Measurements from ENCODE around the gene KIF27. TPM values are rescaled to one million over a fixed set of nuclear protein-coding genes. Genes with fewer than 3 reads are reported as not detected.
A peak's percentile ranks its signal among the peaks of the same experiment; 100 is the strongest.
"Not testable (repeated sequence)": the region's sequence is repeated elsewhere in the genome, so short reads cannot be mapped to it uniquely, and the experiment has no call there.

The KIF27 gene
- total RNA-seq, 4 donors from 2014 or later: 3.2 to 12.9 (median 5.5) TPM

- H3K4me3 ChIP-seq; H3K9me3 ChIP-seq; DNase-seq (ENCODE audit: low spot score in 2 of 2); H3K27ac ChIP-seq; H3K36me3 ChIP-seq; H3K27me3 ChIP-seq; H3K4me1 ChIP-seq: not testable (repeated sequence)
- WGBS: 69% methylated on average over 3 of the region's 3 CpGs
Measured at GRCh38 chr9:83824986-83825623, 96.1 kb downstream of the KIF27 start.

- H3K27ac ChIP-seq: peak within 1 kb of the TSS; percentile 79
- H3K27me3 ChIP-seq, H3K4me1 ChIP-seq, H3K36me3 ChIP-seq, H3K9me3 ChIP-seq: not testable (repeated sequence)
- peak within 1 kb of the TSS; percentile 91 for H3K4me3 ChIP-seq
- WGBS: under 1% methylated on average over 26 of the region's 103 CpGs
- DNase-seq (ENCODE audit: low spot score in 2 of 2): peak; percentile 82 to 85
Measured at GRCh38 chr9:83817356-83818278, 103.6 kb downstream of the KIF27 start, which contains the start of gene GKAP1. Gene GKAP1, minus strand, starts transcription at chr9:83817769. Its CDS starts 11,252 bp downstream, at chr9:83806517.

DNA sequence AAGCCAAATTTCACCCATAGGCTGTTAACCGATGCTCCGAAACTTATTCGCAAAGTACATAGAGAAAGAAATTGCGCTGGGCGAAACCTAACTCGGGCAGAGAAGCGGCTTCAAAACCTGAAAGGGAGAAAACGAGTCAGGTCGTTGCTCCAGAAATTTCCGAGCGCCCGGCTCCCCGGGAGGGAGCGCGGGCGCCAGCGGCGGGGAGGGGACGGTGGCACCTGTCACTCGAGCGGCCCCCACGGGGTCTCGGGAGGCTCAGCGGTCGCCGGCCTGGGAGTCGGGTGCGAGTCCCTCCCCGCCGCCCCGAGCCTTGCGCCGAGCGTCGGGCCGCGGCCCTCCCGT is 104.2 kb downstream of the KIF27 start:
- not testable (repeated sequence) for H3K27me3 ChIP-seq; H3K36me3 ChIP-seq; DNase-seq (ENCODE audit: low spot score in 2 of 2); H3K4me1 ChIP-seq; H3K9me3 ChIP-seq
- 0% methylated on average over 20 of the region's 38 CpGs for whole genome bisulfite sequencing
- H3K4me3 ChIP-seq: peak overlapping the region; percentile 91
- peak overlapping the region; percentile 79 for H3K27ac ChIP-seq

DNA sequence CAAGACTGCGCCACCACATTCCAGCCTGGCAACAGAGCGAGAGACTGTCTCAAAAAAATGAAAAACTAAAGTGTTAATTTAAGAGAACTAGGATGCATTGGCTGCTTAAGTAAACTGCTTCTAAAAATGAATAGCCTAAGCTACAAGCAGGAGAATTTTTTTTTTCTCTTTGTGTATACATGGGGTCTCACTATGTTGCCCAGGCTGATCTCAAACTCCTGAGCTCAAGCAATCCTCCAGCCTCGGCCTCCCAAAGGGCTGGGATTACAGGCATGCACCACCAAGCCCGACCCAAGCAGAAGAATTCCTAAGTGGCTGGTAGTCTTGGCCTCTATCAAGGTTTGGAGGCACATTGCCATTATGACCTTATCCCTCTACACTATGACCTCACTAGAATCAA is 106.1 kb downstream of the KIF27 start:
- not testable (repeated sequence) for H3K27me3 ChIP-seq; H3K36me3 ChIP-seq; H3K9me3 ChIP-seq; H3K4me3 ChIP-seq; H3K4me1 ChIP-seq; DNase-seq (ENCODE audit: low spot score in 2 of 2); H3K27ac ChIP-seq
- 94% methylated on average over 4 of the region's 4 CpGs for WGBS

DNA sequence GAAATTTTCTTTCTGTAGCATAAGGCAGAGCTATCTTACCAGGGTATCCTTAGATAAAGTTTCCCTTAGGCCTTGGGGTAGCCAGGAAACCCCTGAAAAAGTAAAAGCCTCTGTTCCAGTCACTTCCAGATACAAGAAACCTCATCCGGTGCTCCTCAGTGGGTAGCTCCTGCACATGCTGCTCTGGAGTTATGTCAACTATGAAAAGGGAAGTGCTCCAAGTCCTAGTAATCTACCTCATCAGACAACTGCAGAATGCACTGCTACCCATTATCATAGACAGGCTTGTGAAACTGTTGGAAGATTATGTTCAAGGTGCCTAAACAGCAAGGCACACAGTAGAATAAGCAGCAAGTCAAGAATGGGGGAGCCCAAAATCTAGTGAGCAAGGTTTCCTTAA is 112.0 kb downstream of the KIF27 start:
- H3K4me3 ChIP-seq; H3K9me3 ChIP-seq; H3K27ac ChIP-seq; DNase-seq (ENCODE audit: low spot score in 2 of 2); H3K36me3 ChIP-seq; H3K4me1 ChIP-seq; H3K27me3 ChIP-seq: not testable (repeated sequence)
- WGBS: 100% methylated on average over 1 of the region's 1 CpG

DNA sequence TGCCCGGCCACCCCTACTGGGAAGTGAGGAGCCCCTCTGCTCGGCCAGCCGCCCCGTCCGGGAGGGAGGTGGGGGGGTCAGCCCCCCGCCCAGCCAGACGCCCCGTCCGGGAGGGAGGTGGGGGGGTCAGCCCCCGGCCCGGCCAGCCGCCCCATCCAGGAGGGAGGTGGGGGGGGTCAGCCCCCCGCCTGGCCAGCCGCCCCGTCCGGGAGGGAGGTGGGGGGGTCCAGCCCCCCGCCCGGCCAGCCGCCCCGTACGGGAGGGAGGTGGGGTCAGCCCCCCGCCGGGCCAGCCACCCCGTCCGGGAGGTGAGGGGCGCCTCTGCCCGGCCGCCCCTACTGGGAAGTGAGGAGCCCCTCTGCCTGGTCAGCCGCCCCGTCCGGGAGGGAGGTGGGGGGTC is 116.8 kb downstream of the KIF27 start:
- H3K36me3 ChIP-seq; H3K9me3 ChIP-seq; H3K4me1 ChIP-seq; DNase-seq (ENCODE audit: low spot score in 2 of 2); H3K4me3 ChIP-seq; H3K27ac ChIP-seq; H3K27me3 ChIP-seq: not testable (repeated sequence)
- no CpG with 5 or more reads among the region's 31 CpGs for WGBS

GRCh38 chr9:83803941-83804340 is 117.3 kb downstream of the KIF27 start:
- DNase-seq (ENCODE audit: low spot score in 2 of 2); H3K27ac ChIP-seq; H3K4me1 ChIP-seq; H3K27me3 ChIP-seq; H3K4me3 ChIP-seq; H3K36me3 ChIP-seq; H3K9me3 ChIP-seq: not testable (repeated sequence)
- no CpG with 5 or more reads among the region's 33 CpGs for WGBS

DNA sequence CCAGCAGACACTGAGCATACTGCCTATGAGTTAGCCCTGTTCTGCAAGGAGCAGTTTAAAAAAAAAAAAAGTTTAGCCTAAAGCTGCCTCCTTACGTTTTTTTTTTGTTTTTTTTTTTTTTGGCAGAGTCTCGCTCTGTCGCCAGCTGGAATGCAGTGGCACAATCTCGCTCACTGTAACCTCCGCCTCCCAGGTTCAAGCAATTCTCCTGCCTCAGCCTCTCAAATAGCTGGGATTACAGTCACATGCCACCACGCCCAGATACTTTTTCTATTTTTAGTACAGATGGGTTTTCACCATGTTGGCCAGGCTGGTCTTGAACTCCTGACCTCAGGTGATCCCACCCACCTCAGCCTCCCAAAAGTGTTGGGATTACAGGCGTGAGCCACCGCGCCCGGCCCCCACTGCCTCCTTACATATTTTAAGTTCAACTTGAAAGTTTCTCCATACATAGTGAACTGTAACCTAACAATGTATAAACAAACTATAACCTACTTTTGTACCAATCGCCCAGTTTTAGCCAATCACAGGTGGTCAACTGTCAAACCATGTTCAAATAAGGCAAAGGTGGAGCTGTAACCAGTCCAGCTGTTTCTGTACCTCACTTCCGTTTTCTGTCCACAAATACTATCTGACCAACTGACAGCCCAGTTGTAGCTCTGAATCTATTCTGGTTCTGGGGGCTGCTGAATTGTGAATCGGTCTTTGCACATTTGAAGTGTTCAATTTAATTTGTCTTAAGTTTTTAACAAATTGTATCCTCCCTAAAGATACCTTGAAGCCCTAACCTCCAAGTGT is 120.8 kb downstream of the KIF27 start:
- no peak for DNase-seq (ENCODE audit: low spot score in 2 of 2)
- Histone ChIP-seq H3K27me3 (no peaks in the 10 kb centered on the region), H3K27ac (no peak overlapping the region), H3K4me3 (no peak overlapping the region), H3K4me1 (no peaks in the 10 kb centered on the region), H3K36me3 (peaks cover 3% of the 10 kb centered on the region), H3K9me3 (no peaks in the 10 kb centered on the region)
- 80% methylated on average over 13 of the region's 13 CpGs for WGBS
- TF ChIP-seq EP300 (IDR thresholded peaks at IDR 0.05) (no peak), POLR2AphosphoS5 (IDR thresholded peaks at IDR 0.05) (no peak), POLR2A (IDR thresholded peaks at IDR 0.05) (no peak)
- TF ChIP-seq, protein P1, sequence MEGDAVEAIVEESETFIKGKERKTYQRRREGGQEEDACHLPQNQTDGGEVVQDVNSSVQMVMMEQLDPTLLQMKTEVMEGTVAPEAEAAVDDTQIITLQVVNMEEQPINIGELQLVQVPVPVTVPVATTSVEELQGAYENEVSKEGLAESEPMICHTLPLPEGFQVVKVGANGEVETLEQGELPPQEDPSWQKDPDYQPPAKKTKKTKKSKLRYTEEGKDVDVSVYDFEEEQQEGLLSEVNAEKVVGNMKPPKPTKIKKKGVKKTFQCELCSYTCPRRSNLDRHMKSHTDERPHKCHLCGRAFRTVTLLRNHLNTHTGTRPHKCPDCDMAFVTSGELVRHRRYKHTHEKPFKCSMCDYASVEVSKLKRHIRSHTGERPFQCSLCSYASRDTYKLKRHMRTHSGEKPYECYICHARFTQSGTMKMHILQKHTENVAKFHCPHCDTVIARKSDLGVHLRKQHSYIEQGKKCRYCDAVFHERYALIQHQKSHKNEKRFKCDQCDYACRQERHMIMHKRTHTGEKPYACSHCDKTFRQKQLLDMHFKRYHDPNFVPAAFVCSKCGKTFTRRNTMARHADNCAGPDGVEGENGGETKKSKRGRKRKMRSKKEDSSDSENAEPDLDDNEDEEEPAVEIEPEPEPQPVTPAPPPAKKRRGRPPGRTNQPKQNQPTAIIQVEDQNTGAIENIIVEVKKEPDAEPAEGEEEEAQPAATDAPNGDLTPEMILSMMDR (IDR thresholded peaks at IDR 0.05): no peak

All from suprapubic skin (tissue), 4 donors.